Mesothelial cell of epicardium (in vitro differentiated cells): ENCODE results near the gene GPT2. TPM values are rescaled to one million over a fixed set of nuclear protein-coding genes. Genes with fewer than 3 reads are reported as not detected.

Source experiments
- DNase-seq, 2 experiments: peaks; one replicate each; pipeline ENCODE4 v3.0.0; 2021; ENCODE audit warnings: low spot score in 2 of 2; ENCODE audit not compliant: unreplicated experiment in 2 of 2
- H3K27ac Mint-ChIP-seq: 2 replicates; pipeline ENCODE4 v1.8.0; 2021; ENCODE audit warnings: mixed read lengths
- H3K27me3 Mint-ChIP-seq: 2 replicates; pipeline ENCODE4 v1.8.0; 2021; ENCODE audit warnings: low read depth, mixed read lengths
- H3K36me3 Mint-ChIP-seq: 2 replicates; pipeline ENCODE4 v1.8.0; 2021; ENCODE audit warnings: mixed read lengths
- H3K4me1 Mint-ChIP-seq: 2 replicates; pipeline ENCODE4 v1.8.0; 2021; ENCODE audit warnings: mixed read lengths
- H3K4me3 Mint-ChIP-seq: 2 replicates; pipeline ENCODE4 v1.8.0; 2021; ENCODE audit warnings: mild to moderate bottlenecking, moderate library complexity, mixed read lengths
- H3K9me3 Mint-ChIP-seq: 2 replicates; pipeline ENCODE4 v1.8.0; 2021; ENCODE audit warnings: mixed read lengths
- total RNA-seq: library from RNA; stranded (reverse); gene quantifications from 3 replicates; pipeline ENCODE4 v1.2.1, GENCODE V29; 2021
- TF ChIP-seq, protein P1 (sequence below): fragments of 200-600 bp; sonication (generic); IDR thresholded peaks from one replicate; pipeline ENCODE4 v1.5.0; 2021; ENCODE audit warnings: antibody characterized with exemption; ENCODE audit not compliant: unreplicated experiment

Gene GPT2
- total RNA-seq, 1 donor from 2014 or later = 30.6 TPM

DNA sequence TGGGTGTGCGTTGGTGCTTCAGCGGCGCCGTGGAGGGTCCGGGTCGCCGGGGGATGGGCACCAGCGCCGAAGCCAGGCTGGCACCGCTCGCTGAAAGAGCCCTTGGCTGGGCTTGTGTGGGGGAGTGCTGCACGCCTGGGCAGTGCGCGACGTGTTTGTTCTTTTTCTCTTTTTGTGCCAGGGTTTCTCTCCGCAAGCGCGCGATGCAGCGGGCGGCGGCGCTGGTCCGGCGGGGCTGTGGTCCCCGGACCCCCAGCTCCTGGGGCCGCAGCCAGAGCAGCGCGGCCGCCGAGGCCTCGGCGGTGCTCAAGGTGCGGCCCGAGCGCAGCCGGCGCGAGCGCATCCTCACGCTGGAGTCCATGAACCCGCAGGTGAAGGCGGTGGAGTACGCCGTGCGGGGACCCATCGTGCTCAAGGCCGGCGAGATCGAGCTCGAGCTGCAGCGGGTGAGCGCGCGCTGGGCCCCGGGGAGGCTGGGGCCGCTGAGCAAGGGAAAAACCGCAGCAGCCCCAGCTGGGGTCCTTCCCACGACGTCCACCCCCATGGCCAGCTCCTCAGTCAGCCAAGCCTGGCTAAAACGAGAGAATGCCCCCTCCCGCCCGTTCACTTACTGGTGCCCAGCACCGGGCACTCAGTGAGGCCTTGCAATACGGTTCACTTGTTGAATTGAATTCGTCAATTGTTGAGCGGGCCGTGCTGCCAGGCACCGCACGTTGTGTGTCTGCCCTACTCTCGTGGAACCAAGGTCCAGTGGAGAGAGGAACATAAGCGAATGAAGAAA lies 541 bp downstream of the GPT2 start:
- Mint-ChIP-seq H3K9me3 (no peaks in the 10 kb centered on the region), H3K36me3 (peaks cover 6% of the 10 kb centered on the region), H3K27me3 (peaks cover 21% of the 10 kb centered on the region), H3K27ac (peak overlapping the region; percentile 80), H3K4me3 (peak overlapping the region; percentile 81), H3K4me1 (peaks cover 28% of the 10 kb centered on the region)
- TF ChIP-seq, protein P1, sequence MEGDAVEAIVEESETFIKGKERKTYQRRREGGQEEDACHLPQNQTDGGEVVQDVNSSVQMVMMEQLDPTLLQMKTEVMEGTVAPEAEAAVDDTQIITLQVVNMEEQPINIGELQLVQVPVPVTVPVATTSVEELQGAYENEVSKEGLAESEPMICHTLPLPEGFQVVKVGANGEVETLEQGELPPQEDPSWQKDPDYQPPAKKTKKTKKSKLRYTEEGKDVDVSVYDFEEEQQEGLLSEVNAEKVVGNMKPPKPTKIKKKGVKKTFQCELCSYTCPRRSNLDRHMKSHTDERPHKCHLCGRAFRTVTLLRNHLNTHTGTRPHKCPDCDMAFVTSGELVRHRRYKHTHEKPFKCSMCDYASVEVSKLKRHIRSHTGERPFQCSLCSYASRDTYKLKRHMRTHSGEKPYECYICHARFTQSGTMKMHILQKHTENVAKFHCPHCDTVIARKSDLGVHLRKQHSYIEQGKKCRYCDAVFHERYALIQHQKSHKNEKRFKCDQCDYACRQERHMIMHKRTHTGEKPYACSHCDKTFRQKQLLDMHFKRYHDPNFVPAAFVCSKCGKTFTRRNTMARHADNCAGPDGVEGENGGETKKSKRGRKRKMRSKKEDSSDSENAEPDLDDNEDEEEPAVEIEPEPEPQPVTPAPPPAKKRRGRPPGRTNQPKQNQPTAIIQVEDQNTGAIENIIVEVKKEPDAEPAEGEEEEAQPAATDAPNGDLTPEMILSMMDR = no peak
- DNase-seq = peak in 1 of 2 experiments; percentile 44

DNA sequence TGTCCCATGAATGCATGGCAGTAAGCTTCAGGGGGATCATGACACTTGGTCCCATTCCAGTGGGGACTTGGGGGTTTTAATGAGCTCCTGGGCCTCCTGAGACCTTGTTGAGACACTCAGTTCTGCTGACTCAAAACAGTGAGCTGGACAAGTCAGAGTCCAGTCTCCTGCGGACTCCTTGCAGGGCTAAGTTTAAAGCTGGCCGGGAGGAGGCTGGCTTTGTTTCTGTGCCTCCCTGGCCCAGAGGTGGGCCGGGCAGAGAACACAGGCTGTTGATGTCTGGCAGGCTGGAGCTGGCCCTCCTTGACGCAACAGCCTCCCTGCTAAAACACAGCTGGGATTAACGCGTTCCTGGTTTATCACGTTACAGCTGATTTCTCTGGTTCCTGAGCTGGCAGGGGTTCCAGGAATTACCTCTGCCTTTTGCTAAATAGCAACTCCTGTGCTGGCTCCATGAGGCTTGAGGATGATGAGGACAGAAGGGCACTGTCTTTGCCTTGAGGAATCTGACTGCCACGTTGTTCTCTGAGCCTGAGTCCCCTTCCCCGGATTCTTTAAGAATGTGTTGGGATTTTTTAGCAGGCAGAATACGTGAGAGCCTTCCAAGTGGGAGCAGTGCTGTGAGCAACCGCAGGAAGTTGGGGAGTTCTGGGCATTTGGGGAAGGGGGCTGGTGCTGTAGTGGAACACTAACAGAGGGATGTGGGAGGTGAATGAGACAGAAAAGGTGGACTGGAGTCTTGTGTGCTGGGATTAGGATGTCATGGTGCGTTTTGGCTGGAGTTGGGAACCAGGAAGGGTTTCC lies 2.0 kb downstream of the GPT2 start:
- no peaks in the 10 kb centered on the region for H3K9me3 Mint-ChIP-seq
- peaks cover 6% of the 10 kb centered on the region for H3K36me3 Mint-ChIP-seq
- no peak for DNase-seq
- peak overlapping the region; percentile 70 for H3K27ac Mint-ChIP-seq
- H3K4me3 Mint-ChIP-seq = peak overlapping the region; percentile 81
- peaks cover 10% of the 10 kb centered on the region for H3K27me3 Mint-ChIP-seq
- H3K4me1 Mint-ChIP-seq = peaks cover 28% of the 10 kb centered on the region
- TF ChIP-seq, protein P1 = no peak

DNA sequence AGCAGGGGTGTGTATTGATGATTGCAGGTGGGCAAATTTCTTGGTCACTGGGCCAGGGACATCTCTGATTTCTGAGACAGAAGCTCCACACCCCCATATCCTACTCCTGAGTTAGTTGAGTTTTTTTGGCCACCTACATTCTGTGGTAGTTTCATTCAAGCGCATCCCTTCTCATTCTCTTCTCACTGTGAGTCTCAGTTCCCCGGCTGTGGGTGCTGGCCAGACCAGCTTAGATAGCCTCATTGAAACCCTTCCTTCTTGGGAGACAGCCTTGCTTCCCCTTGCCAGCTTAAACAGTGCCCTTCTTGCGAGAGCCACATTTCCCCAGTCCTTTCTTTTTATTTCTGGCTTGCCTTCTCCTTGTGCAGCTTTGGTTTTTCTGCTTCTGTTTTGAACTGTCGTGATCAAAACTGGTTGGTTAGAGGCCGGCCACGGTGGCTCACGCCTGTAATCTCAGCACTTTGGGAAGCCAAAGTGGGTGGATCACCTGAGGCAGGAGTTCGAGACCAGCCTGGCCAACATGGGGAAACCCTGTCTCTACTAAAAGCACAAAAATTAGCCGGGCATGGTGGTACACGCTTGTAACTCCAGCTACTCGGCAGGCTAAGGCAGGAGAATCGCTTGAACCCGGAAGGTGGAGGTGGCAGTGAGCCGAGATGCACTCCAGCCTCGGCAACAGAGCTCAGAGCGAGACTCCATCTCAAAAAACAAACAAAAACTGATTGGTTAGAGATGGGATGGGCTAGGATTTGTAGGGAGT lies 2.8 kb downstream of the GPT2 start:
- H3K4me1 Mint-ChIP-seq = peaks cover 28% of the 10 kb centered on the region
- peaks cover 8% of the 10 kb centered on the region for H3K27me3 Mint-ChIP-seq
- H3K36me3 Mint-ChIP-seq = peaks cover 7% of the 10 kb centered on the region
- no peak overlapping the region for H3K27ac Mint-ChIP-seq
- H3K4me3 Mint-ChIP-seq = no peak overlapping the region
- H3K9me3 Mint-ChIP-seq = no peaks in the 10 kb centered on the region
- no peak for DNase-seq
- TF ChIP-seq, protein P1 = no peak

DNA sequence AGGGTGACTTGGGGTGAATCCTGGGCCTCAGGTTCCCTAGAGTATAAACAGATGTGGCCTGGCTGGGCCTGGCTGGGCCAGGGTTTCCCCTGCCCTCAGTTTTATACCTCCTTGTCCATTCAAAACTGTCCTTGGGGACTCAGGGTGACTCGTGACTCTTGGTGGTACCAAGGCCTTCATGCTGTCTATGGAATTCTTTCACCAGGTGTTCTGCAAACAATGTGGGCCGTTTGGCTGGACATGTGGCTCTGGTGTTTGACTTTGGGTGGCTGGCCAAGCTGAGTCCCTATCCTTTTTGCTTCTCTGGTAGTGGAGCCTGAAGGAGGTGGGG lies 3.3 kb downstream of the GPT2 start:
- Mint-ChIP-seq H3K4me3 (no peak overlapping the region), H3K27ac (no peak overlapping the region), H3K4me1 (peaks cover 28% of the 10 kb centered on the region), H3K36me3 (peaks cover 12% of the 10 kb centered on the region), H3K9me3 (no peaks in the 10 kb centered on the region), H3K27me3 (peaks cover 5% of the 10 kb centered on the region)
- DNase-seq = no peak
- TF ChIP-seq, protein P1 = no peak

DNA sequence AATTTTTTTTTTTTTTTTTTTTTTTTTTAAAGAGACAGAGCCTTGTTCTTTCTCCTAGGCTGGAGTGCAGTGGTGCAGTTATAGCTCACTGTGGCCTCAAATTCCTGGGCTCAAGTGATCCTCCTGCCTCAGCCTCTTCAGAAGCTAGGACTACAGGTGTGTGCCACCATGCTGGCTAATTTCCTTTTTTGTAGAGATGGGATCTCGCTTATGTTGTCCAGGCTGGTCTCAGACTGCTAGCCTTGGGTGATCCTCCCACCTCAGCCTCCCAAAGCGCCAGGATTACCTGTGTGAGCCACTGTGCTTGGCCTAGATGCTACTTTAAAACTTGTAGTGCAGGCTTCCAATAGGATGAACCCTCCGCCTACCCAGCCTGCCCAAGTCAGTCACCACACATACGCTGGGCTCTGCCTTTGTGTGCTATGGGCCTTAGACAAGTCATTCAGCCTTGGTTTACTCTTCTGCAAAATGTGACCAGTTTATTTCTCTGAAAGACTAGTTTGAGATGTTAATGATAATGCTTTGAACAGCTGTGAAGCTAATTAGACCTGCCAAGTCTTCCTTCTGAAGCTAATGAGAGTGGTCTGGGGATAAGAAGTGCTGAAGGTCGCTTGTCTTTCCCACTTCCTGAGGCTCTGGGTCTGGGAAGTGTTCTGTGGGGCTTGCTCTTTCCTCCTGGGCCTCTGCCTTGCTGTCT lies 5.2 kb downstream of the GPT2 start:
- H3K27me3 Mint-ChIP-seq = no peaks in the 10 kb centered on the region
- H3K4me1 Mint-ChIP-seq = peaks cover 26% of the 10 kb centered on the region

More for the DNA sequence above, 5.2 kb downstream of the GPT2 start:
- no peaks in the 10 kb centered on the region for H3K9me3 Mint-ChIP-seq
- H3K36me3 Mint-ChIP-seq = peaks cover 14% of the 10 kb centered on the region
- H3K4me3 Mint-ChIP-seq = no peak overlapping the region
- TF ChIP-seq, protein P1 = no peak
- no peak for DNase-seq
- H3K27ac Mint-ChIP-seq = no peak overlapping the region
